NCI-H2081 (cell line): Measurements from ENCODE around the gene SPTBN2.
"Not testable (repeated sequence)": the region's sequence is repeated elsewhere in the genome, so short reads cannot be mapped to it uniquely, and the experiment has no call there.

ENCODE experiments used
- DNase-seq, 2 experiments: peaks; one replicate each; lab custom pipeline; 2025; lab: John Stamatoyannopoulos, UW

Gene SPTBN2

GRCh38 chr11:66685276-66686099 is 43.5 kb downstream of the SPTBN2 start:
- DNase-seq: no peak

- no peak for DNase-seq
Observed at GRCh38 chr11:66684635-66685034, 44.4 kb downstream of the SPTBN2 start.

GRCh38 chr11:66683877-66684276 is 45.1 kb downstream of the SPTBN2 start:
- DNase-seq: no peak

- DNase-seq: no peak
Observed at GRCh38 chr11:66680966-66681645, 47.9 kb downstream of the SPTBN2 start.

- peak; percentile 92 to 95 for DNase-seq
Observed at GRCh38 chr11:66677599-66678375, 51.2 kb downstream of the SPTBN2 start, which contains the start of gene RBM4B. Gene RBM4B (minus strand): TSS chr11:66677887. CDS start chr11:66677079, 808 bp downstream.

- no peak for DNase-seq
Observed at GRCh38 chr11:66676931-66677598, 52.0 kb downstream of the SPTBN2 start.

GRCh38 chr11:66676282-66676919 is 52.6 kb downstream of the SPTBN2 start:
- DNase-seq: no peak

- no peak for DNase-seq
Observed at GRCh38 chr11:66674964-66675602, 53.9 kb downstream of the SPTBN2 start.

- DNase-seq: no peak
Observed at GRCh38 chr11:66670816-66671215, 58.2 kb downstream of the SPTBN2 start.

GRCh38 chr11:66665369-66665768 is 63.6 kb downstream of the SPTBN2 start:
- no peak for DNase-seq

- DNase-seq: no peak
Observed at GRCh38 chr11:66663741-66664296, 65.2 kb downstream of the SPTBN2 start.

GRCh38 chr11:66659763-66660162 is 69.3 kb downstream of the SPTBN2 start:
- no peak for DNase-seq

GRCh38 chr11:66653123-66653522 is 75.9 kb downstream of the SPTBN2 start:
- no peak for DNase-seq

GRCh38 chr11:66652651-66653050 is 76.4 kb downstream of the SPTBN2 start:
- DNase-seq: no peak

- DNase-seq: no peak
Observed at GRCh38 chr11:66651016-66651415, 78.0 kb downstream of the SPTBN2 start.

- DNase-seq: no peak
Observed at GRCh38 chr11:66649903-66650302, 79.1 kb downstream of the SPTBN2 start.

- no peak for DNase-seq
Observed at GRCh38 chr11:66646828-66647227, 82.2 kb downstream of the SPTBN2 start.

- no peak for DNase-seq
Observed at GRCh38 chr11:66643745-66644437, 85.1 kb downstream of the SPTBN2 start.

- DNase-seq: no peak
Observed at GRCh38 chr11:66641834-66642233, 87.2 kb downstream of the SPTBN2 start.

- not testable (repeated sequence) for DNase-seq
Observed at GRCh38 chr11:66639814-66640340, 89.1 kb downstream of the SPTBN2 start.
